Natural killer cell (primary cell): ENCODE data around the gene SORCS2. TPM values are rescaled to one million over a fixed set of nuclear protein-coding genes. Genes with fewer than 3 reads are reported as not detected.

ENCODE experiments used
- ATAC-seq, 3 donors: fragments of 150-1000 bp in 2 of 3; fragments of 200-7000 bp in 1 of 3; cut with Tn5 transposase; 1 replicate in 1 of 3; 2 replicates in 2 of 3; pipeline ENCODE4 v1.10.0; 2021; ENCODE audit warnings: mild to moderate bottlenecking in 2 of 3, moderate library complexity in 2 of 3
- DNase-seq, 2 donors: peaks; one replicate each; pipeline versions ENCODE4 v3.0.0 to v3.0.0-alpha.2; 2013 to 2021; ENCODE audit warnings: mixed read lengths in 1 of 2
- H3K27ac ChIP-seq: one replicate; pipeline ENCODE4 v1.5.1; 2013; ENCODE audit warnings: mild to moderate bottlenecking, low read length
- H3K27me3 ChIP-seq: one replicate; pipeline ENCODE4 v1.6.1; 2013; ENCODE audit warnings: low read length; ENCODE audit not compliant: control insufficient read depth, insufficient read depth
- H3K36me3 ChIP-seq: one replicate; pipeline ENCODE4 v1.6.1; 2013; ENCODE audit warnings: low read length; ENCODE audit not compliant: control insufficient read depth, insufficient read depth
- H3K4me1 ChIP-seq: one replicate; pipeline ENCODE4 v1.6.1; 2013; ENCODE audit warnings: low read length; ENCODE audit not compliant: control insufficient read depth, insufficient read depth
- H3K4me3 ChIP-seq: one replicate; pipeline ENCODE4 v1.5.1; 2013; ENCODE audit warnings: low read length
- H3K9me3 ChIP-seq: one replicate; pipeline ENCODE4 v1.6.1; 2013; ENCODE audit warnings: low read length; ENCODE audit not compliant: control insufficient read depth, insufficient read depth
- H3K27ac Mint-ChIP-seq, 2 donors: one replicate each; pipeline ENCODE4 v1.8.0; 2022; ENCODE audit warnings: mild to moderate bottlenecking in 2 of 2, mixed read lengths in 2 of 2, moderate library complexity in 1 of 2
- H3K27me3 Mint-ChIP-seq, 2 donors: one replicate each; pipeline ENCODE4 v1.8.0; 2022; ENCODE audit warnings: low read depth in 2 of 2, mixed read lengths in 2 of 2
- H3K36me3 Mint-ChIP-seq: one replicate; pipeline ENCODE4 v1.8.0; 2022; ENCODE audit warnings: mixed read lengths
- H3K4me1 Mint-ChIP-seq, 2 donors: one replicate each; pipeline ENCODE4 v1.8.0; 2022; ENCODE audit warnings: mixed read lengths in 2 of 2
- H3K4me3 Mint-ChIP-seq: one replicate; pipeline ENCODE4 v1.8.0; 2022; ENCODE audit warnings: mild to moderate bottlenecking, moderate library complexity, mixed read lengths
- H3K9me3 Mint-ChIP-seq, 2 donors: one replicate each; pipeline ENCODE4 v1.8.0; 2022; ENCODE audit warnings: mixed read lengths in 2 of 2
- CTCF ChIP-seq: fragments of 200-600 bp; IDR thresholded peaks from one replicate; pipeline ENCODE4 v1.8.0; 2022; ENCODE audit warnings: antibody characterized with exemption
- WGBS: methylation state at CpG from one replicate; pipeline ENCODE4 v1.1.7; 2013; ENCODE audit warnings: missing lambda C conversion rate; ENCODE audit not compliant: insufficient coverage; 5-methylcytosine and 5-hydroxymethylcytosine counted together
- intact Hi-C: fragments of 100-400 bp; cut with micrococcal nuclease; formaldehyde crosslinking; loops from one replicate; pipeline ENCODE4 v1.14.2; 2022
- total RNA-seq, 4 donors: library from RNA; stranded (reverse); fragments of 120-200 nt in 1 of 4; gene quantifications; one replicate each; pipeline versions ENCODE4 v1.2.3 to v1.2.4, GENCODE V29; 2013 to 2022

The SORCS2 gene
- total RNA-seq, 3 donors from 2014 or later (not counting 1 experiment from before 2014, with no cell fraction given) = 1.2 to 2.5 (median 1.4) TPM

- DNase-seq (no peak), ATAC-seq (no peak)
- Histone ChIP-seq H3K4me1 (peaks cover 7% of the 10 kb centered on the region), H3K36me3 (no peaks in the 10 kb centered on the region), H3K27me3 (no peaks in the 10 kb centered on the region), H3K4me3 (no peak overlapping the region), H3K27ac (no peak overlapping the region), H3K9me3 (peaks cover 10% of the 10 kb centered on the region)
- Mint-ChIP-seq H3K36me3 (no peaks in the 10 kb centered on the region), H3K27ac (no peak overlapping the region), H3K27me3 (peaks cover 0 to 3% of the 10 kb centered on the region in 2 donors), H3K9me3 (no peaks in the 10 kb centered on the region), H3K4me1 (peaks cover 0 to 11% of the 10 kb centered on the region in 2 donors), H3K4me3 (no peak overlapping the region)
- intact Hi-C loops = loop anchor here (10.0 kb wide), 1 partner anchor 277 kb away; the partner anchor contains the start of gene PSAPL1
- TF ChIP-seq CTCF = no peak
- WGBS = 91% methylated on average over 10 of the region's 10 CpGs
Measured at GRCh38 chr4:7711307-7711963, 519.1 kb downstream of the SORCS2 start.

- TF ChIP-seq CTCF = no peak
- Histone ChIP-seq H3K4me1 (peaks cover 7% of the 10 kb centered on the region), H3K27me3 (no peaks in the 10 kb centered on the region), H3K4me3 (no peak overlapping the region), H3K9me3 (peaks cover 10% of the 10 kb centered on the region), H3K36me3 (no peaks in the 10 kb centered on the region), H3K27ac (no peak overlapping the region)
- H3K27me3 Mint-ChIP-seq = peaks cover 0 to 4% of the 10 kb centered on the region in 2 donors
- no peaks in the 10 kb centered on the region for H3K9me3 Mint-ChIP-seq
- ATAC-seq = no peak
- no peaks in the 10 kb centered on the region for H3K36me3 Mint-ChIP-seq
- no peak for DNase-seq
- H3K27ac Mint-ChIP-seq = no peak overlapping the region
- H3K4me3 Mint-ChIP-seq = no peak overlapping the region
- peaks cover 0 to 16% of the 10 kb centered on the region in 2 donors for H3K4me1 Mint-ChIP-seq
- intact Hi-C loops = loop anchor here (10.0 kb wide), 1 partner anchor 277 kb away; the partner anchor contains the start of gene PSAPL1
- 95% methylated on average over 19 of the region's 19 CpGs for WGBS
Measured at GRCh38 chr4:7712021-7712671, 519.8 kb downstream of the SORCS2 start.

- Mint-ChIP-seq H3K4me3 (no peak overlapping the region), H3K27ac (no peak overlapping the region), H3K27me3 (peaks cover 0 to 5% of the 10 kb centered on the region in 2 donors), H3K36me3 (no peaks in the 10 kb centered on the region), H3K4me1 (peaks cover 12 to 32% of the 10 kb centered on the region in 2 donors), H3K9me3 (no peaks in the 10 kb centered on the region)
- ATAC-seq (no peak), DNase-seq (no peak)
- Histone ChIP-seq H3K4me3 (no peak overlapping the region), H3K27ac (no peak overlapping the region), H3K36me3 (no peaks in the 10 kb centered on the region), H3K9me3 (peaks cover 10% of the 10 kb centered on the region), H3K27me3 (no peaks in the 10 kb centered on the region), H3K4me1 (peaks cover 4% of the 10 kb centered on the region)
- 83% methylated on average over 7 of the region's 7 CpGs for WGBS
- TF ChIP-seq CTCF = no peak
- intact Hi-C loops = loop anchor here (10.0 kb wide), 1 partner anchor 279 kb away; the partner anchor contains the start of gene PSAPL1
Measured at GRCh38 chr4:7713757-7714156, 521.4 kb downstream of the SORCS2 start.
